ENCODE measurements around the gene NOTCH3. TPM values are rescaled to one million over a fixed set of nuclear protein-coding genes. Genes with fewer than 3 reads are reported as not detected.

Gene NOTCH3
- total RNA-seq, 1 experiment from 2014 or later = 47.3 TPM

DNA sequence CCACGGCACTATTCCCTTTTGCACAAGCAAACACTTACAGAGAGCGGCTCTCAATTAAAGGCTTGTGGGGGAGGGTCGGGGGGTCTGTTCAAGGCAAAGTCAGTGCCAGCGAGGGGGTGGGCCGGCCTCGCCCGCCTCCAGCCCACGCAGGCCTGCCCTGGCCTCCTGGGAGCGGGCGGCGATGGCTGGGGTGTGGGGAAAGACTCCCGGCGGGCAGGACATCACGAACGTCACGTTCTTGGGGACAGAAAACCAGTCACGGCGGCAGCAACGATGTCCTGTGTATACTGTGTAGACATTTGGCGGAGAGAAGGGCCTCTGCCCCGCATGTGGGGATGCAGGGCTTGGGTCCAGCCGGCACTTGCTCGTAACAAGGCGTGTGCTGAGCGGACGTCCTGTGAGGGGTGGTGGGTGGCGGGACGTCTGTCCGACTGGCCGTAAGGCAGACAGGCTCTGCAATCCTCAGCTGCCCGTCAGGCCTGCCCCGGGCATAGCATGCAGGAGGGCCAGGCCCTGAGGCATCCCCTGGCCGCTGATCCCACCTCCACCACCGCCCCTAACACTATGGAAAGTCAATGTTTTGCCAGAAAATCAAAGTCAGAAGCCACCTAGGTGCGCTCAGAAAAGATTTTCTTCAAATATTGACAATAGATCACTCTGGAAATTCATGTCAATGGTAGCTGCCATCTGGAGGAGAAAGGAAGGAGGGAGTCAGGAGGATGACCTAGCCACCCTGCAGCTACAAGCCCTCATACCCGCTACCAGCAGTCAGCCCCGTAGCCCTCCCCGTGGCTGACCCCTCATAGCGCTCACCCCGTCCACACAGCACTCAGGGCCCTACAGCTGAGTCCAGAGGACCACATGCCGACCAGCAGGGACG lies 37.2 kb upstream of the NOTCH3 start:
- no peak for DNase-seq (ENCODE audit: extremely low read depth, low read depth)

DNA sequence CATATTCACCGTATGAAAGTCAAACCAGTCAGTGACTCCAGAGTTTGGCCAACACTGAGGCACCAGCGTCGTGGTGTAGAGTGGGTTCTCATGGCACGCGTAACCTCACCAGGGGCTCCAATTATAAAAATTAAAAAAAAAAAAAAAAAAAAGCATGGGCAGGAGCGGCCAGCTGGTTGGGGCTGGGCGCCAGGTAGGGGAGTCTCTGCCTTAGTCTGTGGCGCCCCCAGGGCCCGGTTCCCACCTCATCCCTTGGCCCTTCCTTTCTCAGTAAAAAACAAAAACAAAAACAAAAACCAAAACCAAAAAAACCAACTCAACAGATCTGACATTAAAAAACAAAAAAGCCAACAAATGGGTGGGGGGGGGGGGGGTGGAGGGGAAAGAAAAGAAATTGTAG lies 36.1 kb upstream of the NOTCH3 start:
- DNase-seq (ENCODE audit: extremely low read depth, low read depth) = no peak

DNA sequence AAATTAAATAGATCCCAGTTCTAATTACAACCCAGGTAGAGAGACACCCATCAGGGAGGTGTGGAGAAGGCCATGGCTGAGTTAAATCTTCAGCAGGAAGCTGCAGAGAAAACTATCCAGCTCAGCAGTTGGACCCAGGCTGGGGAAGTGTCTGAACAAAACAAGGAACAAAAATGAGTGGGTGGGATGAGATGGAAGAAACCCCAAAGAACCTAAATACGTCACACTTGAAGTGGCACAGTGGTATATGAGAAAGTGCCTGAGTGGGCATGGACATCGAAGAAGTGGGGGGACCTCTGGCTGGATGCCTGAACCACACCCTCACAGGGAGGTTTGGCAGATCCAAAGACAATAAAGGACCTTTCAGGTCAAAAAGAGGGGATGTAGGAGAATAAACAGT lies 35.0 kb upstream of the NOTCH3 start:
- DNase-seq (ENCODE audit: extremely low read depth, low read depth) = no peak

DNA sequence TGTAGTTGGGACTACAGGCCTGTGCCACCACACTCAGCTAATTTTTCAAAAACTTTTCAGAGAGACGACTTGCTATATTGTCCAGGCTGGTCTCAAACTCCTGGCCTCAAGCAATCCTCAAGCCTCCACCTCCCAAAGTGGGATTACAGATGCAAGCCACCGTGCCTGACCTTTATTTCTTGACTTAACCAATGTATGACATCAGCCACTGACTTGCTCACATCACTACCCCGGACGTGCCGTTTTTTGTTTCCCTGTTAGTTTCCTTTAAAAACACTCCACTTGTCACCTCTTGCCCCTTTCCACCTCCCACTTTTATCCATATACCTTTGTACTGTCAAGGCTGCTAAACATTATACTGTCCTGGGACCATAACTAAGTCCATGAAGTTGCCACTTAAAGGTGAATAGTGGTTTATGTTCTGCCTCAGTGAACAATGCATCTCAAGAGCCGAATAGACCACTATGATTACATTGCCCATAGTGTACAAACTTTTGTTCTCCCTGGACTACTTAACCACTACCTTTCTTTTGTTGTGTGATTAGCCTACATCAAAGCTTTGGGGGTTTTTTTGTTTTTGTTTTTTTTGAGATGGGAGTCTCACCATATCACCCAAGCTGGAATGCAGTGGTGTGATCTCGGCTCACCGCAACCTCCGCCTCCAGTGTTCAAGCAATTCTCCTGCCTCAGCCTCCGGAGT lies 33.8 kb upstream of the NOTCH3 start:
- no peak for DNase-seq (ENCODE audit: extremely low read depth, low read depth)

DNA sequence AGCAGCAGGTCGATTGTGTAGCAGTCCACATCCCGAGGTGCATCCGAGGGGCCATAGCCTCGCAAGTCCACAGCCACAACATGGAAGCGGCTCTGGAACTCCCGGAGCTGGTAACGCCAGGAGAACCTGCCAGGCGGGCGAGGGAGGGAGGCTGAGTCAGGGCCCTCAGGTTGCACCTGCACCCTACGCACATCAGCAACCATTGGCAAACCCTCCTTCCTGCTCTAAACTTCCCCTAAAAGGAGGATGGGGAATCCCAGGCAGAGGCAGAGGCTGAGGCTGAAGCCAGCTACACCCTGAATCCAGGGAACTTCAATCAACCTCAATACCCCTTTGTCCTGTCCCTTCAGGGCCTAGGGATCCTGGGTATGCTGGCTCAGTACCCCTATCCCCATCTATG lies 30.5 kb upstream of the NOTCH3 start:
- no peak for DNase-seq (ENCODE audit: extremely low read depth, low read depth)

DNA sequence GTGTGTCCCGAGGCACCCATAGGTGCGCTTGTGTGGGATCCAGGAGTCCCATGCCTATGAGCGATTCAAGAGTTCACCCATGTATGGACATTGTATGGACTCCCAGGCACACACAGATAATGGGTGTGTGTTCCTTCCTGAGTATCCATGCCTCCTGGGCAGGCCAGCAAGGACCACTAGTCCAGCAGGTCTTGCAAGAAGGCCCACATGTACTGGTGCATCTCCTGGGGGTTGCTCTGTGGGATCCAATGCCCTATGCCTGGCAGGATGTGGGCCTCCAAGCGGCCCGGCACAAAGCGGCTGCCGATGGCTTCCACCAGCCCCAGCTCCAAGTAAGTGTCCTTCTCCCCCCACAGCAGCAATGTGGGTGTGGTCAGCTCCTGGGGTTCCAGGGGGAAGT lies 26.5 kb upstream of the NOTCH3 start:
- no peak for DNase-seq (ENCODE audit: extremely low read depth, low read depth)

DNA sequence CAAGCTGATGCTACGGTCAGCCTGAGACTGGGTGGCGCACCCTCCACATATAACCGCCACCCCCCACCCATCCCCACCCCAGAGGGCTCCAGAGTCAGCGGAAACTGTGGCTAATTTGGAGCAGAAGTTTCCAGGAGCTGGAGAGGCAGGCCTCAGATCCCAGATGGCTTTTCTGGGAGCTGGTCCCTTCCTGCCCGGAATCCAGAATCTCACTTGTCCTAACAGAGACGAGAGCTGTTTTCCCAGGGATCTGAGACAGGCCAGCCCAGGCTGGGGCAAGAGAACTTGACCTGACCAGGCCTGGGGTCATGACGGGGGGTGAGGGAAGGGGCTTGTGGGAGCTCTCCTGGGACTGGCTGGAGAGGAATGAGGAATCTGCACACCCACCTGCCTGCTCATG lies 25.0 kb upstream of the NOTCH3 start:
- no peak for DNase-seq (ENCODE audit: extremely low read depth, low read depth)

GRCh38 chr19:15223649-15224361 lies 23.0 kb upstream of the NOTCH3 start:
- DNase-seq (ENCODE audit: extremely low read depth, low read depth) = no peak

DNA sequence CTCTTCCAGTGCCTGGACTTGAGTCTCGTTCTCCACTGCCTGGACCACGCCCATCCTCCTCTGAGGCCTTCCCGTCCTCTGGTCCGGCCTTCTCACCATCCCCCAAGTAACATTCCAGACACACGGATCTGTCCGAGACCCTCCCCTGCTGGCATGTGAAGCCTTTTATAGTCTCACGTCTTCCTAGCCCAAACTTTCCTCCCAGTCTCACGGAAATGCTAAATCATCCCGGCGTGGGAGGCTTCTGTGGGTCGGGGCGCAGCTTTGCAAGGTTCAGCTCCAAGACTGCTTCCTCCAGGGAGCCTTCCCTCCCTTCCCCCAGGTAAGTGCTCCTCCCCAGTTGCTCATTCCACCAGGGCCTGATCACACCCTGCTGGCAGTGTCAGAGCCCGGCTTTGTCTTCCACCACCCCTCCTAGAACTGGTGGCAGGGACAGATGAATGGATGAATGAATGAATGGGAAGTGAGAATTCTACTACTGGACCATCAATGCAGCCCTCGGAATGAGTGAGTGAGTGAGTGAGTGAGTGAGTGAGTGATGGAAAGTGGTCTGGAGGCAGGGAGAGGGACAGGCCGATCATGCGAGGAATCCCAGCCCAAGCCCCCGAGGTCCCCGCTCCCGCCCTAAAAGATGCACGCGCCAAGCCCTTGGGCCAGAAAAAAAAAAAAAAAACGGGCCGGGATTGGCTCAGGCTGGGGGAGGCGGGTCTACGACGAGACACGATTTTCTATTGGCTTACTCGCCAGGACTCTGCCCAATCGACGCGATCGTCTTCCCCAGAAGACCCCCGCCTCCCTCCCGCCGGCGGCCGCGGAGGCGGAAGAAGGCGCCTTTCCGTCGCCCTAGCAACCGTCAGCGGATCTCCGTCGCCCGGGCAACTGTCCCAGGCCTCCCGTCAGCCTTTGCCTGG lies 22.2 kb upstream of the NOTCH3 start:
- peak; percentile 81 for DNase-seq (ENCODE audit: extremely low read depth, low read depth)

DNA sequence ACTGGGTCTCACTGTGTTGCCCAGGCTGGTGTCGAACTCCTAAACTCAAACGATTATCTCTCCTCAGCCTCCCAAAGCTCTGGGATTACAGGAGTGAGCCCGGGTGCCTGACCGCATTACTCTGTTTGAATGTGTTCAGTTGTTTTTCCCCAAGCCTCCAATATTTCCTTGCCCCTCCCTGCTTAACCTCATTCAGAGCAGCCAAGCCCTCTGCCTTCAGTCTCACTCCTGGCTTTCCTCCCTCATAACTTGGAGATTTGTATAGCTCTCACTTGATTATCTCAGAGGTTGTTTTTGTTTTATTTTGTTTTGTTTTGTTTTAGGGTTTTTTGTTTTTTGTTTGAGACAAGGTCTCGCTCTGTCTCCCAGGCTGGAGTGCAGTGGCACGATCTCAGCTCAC lies 20.0 kb upstream of the NOTCH3 start:
- no peak for DNase-seq (ENCODE audit: extremely low read depth, low read depth)

DNA sequence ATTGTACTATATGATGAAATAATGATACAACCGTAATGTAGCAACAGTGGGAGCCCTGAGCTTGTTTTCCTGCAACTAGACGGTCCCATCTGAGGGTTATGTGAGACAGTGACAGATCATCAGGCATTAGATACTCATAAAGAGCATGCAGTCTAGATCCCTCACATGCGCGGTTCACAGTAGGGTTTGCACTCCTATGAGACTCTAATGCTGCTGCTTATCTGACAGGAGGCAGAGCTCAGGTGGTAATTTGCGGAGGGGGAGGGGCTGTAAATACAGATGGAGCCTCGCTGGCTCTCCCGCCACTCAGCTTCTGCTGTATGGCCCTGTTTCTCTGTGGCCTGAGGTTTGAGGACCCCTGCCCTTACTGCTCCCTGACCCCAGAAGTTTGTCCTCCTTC lies 17.7 kb upstream of the NOTCH3 start:
- DNase-seq (ENCODE audit: extremely low read depth, low read depth) = no peak

- DNase-seq (ENCODE audit: extremely low read depth, low read depth) = no peak
Observed at GRCh38 chr19:15216363-15216762, 15.6 kb upstream of the NOTCH3 start.

DNA sequence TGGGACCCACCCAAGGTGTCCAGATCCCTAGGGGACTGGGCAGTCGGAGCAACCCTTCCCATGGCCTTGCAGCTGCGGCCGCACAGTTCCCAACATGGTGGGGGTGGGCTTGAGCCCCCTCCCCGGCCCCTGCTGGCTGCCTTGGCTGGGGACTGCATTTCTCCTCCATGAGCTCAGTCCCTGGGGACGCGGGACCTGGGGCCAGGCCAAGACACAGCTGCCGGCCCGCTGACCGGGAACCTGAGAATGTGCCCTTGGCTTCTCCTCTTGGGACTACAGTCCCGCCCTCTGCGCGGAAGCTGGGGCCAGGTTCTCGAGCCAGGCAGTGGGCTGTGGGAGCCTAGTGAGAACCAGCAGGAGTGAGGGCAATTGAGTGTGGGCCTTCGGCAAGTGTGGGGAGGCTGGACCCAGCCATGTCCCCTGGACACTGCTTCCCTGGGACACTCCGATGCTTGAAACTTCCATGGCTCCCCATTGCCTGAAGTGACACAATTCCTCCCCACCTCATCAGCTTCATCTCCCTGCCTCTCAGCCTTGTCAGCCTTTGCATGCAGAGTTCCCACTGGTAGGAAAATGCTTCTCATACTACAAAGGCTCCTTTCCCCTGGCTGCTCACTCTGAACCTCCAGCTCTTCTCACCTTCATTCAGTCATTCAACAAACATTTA lies 13.1 kb upstream of the NOTCH3 start:
- peak; percentile 30 for DNase-seq (ENCODE audit: extremely low read depth, low read depth)

- DNase-seq (ENCODE audit: extremely low read depth, low read depth) = no peak
Observed at GRCh38 chr19:15212711-15213110, 11.9 kb upstream of the NOTCH3 start.

DNA sequence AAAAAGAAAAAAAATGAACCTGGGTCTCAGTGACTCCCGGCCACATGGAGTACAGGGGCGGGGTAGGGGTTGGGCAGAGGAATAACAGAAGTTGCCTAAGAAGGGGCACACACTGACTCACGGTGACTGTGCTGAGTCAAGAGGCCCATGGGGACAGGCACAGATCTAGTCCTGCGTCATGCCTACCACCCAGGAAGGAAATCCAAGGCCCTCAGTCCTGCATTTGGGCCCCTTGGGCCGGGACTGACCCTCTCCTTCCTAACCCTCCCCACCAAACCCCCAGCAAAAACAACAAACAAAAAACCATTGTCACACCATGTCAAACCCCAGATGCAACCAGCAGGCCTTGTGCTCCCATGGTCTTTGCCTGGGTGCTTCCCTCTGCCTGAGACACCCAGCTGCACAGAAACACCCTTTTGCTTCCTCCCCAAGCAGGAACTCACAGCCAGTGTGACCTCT lies 9.6 kb upstream of the NOTCH3 start:
- DNase-seq (ENCODE audit: extremely low read depth, low read depth) = peak; percentile 90

- DNase-seq (ENCODE audit: extremely low read depth, low read depth) = no peak
Observed at GRCh38 chr19:15201374-15202023, 704 bp upstream of the NOTCH3 start.

DNA sequence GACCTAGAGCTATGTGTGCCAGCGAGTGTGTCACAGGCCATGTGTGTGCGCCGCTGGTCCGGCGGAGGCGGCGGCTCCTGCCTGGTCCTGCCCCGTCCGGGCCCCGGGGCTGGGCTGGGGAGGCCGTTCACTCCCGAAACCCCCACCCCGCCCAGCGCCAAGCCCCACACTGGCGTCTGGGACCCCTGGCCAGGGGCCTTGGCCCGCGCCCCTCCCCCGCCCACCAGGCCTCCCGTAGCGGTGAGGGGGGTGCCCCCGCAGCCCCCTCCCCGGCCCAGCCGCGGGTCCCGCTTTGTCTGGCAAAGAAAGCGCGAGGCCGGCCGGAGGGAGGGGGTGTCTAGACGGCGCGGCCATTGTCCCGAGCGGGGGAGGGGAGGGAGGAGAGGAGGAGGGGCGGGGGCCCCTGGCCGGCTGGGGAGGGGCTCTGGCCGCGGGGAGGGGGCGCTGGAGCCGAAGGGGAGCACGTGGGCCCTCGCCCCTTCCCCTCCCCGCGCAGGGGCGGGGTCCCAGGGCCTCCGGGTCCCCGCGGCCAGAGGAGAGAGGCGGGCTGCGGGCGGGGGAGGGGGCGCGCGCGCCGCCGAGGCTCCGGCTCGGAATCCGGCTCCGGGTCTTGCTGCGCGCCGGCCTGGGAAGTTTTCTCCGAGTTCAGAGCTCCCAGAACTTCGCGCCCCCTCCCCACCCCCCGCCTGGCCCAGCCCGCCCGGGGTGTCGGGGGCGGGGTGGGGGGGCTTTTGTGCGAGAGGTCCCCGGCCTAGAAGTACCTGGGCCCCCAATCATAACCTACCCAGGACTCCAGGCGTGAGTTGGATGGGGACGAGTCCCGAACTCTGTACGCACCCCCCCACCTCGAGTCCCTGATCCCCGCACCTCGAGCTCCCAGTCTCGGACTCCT lies 888 bp downstream of the NOTCH3 start:
- no peak for DNase-seq (ENCODE audit: extremely low read depth, low read depth)

DNA sequence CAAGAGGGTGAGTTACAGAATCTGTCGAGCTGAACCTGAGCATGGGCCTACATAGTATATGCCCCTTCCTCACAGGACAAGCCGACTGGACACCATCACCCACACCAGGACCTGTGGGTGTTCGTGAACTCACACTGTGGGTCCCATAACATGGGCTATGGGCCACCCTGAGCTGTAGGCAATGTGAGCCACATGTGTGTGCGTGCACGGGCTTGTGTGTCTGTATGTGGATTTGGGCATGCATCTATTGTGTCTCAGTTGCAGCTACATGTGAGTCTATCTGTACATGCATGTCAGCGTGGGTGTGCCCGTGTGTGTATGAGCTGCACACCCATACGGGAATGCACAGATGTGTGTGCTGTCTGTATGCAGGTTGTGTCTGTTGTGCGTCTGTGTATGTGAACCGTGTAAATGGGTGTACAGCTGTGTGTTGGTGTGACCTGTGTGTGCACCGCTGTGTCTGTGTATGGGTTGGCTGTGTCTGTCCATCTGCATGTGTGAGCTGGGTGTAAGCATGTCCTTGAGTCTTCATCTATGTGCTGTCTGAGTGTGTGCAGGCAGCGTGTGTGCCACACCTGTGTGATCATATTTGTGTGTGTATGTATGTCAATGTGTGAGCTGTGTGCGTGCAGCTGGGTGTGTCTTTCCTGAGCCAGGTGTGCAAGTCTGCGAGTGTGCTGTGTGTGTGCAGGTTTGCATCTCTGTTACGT lies 1.7 kb downstream of the NOTCH3 start:
- no peak for DNase-seq (ENCODE audit: extremely low read depth, low read depth)

All from NCI-H460 (cell line).